ENCODE measurements around the gene COL18A1.

GRCh38 chr21:45543710-45544448 lies 138.9 kb downstream of the COL18A1 start:
- TF ChIP-seq, protein P1, sequence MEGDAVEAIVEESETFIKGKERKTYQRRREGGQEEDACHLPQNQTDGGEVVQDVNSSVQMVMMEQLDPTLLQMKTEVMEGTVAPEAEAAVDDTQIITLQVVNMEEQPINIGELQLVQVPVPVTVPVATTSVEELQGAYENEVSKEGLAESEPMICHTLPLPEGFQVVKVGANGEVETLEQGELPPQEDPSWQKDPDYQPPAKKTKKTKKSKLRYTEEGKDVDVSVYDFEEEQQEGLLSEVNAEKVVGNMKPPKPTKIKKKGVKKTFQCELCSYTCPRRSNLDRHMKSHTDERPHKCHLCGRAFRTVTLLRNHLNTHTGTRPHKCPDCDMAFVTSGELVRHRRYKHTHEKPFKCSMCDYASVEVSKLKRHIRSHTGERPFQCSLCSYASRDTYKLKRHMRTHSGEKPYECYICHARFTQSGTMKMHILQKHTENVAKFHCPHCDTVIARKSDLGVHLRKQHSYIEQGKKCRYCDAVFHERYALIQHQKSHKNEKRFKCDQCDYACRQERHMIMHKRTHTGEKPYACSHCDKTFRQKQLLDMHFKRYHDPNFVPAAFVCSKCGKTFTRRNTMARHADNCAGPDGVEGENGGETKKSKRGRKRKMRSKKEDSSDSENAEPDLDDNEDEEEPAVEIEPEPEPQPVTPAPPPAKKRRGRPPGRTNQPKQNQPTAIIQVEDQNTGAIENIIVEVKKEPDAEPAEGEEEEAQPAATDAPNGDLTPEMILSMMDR (IDR thresholded peaks at IDR 0.05), result no peak
- no peak for TF ChIP-seq POLR2A (IDR thresholded peaks at IDR 0.05)
